Neuron (in vitro differentiated cells): ENCODE measurements around the gene TNNC1.

Experiments used
- H2AFZ ChIP-seq: one replicate; pipeline ENCODE4 v1.6.1; 2013; ENCODE audit warnings: low read depth, mild to moderate bottlenecking, inconsistent platforms, low read length, moderate library complexity
- H3K27me3 ChIP-seq: one replicate; pipeline ENCODE4 v1.6.1; 2013; ENCODE audit warnings: low read length; ENCODE audit not compliant: insufficient read depth
- H3K36me3 ChIP-seq: one replicate; pipeline ENCODE4 v1.6.1; 2013; ENCODE audit warnings: low read length; ENCODE audit not compliant: insufficient read depth
- H3K4me1 ChIP-seq: one replicate; pipeline ENCODE4 v1.6.1; 2013; ENCODE audit warnings: low read length; ENCODE audit not compliant: insufficient read depth
- H3K4me3 ChIP-seq: 2 replicates; pipeline ENCODE4 v1.5.1; 2013; ENCODE audit warnings: mild to moderate bottlenecking, low read length, moderate library complexity
- H3K9me3 ChIP-seq: one replicate; pipeline ENCODE4 v1.6.1; 2013; ENCODE audit warnings: low read length

TNNC1 gene

GRCh38 chr3:52439426-52440248 is 14.2 kb downstream of the TNNC1 start:
- Histone ChIP-seq H3K36me3 (no peaks in the 10 kb centered on the region), H3K9me3 (no peaks in the 10 kb centered on the region), H3K27me3 (peaks cover 16% of the 10 kb centered on the region), H3K4me1 (peaks cover 2% of the 10 kb centered on the region), H2AFZ (no peak overlapping the region), H3K4me3 (no peak overlapping the region)

GRCh38 chr3:52438579-52439425 is 15.0 kb downstream of the TNNC1 start:
- Histone ChIP-seq H3K27me3 (peaks cover 7% of the 10 kb centered on the region), H3K4me3 (no peak overlapping the region), H3K4me1 (peaks cover 6% of the 10 kb centered on the region), H3K36me3 (no peaks in the 10 kb centered on the region), H2AFZ (no peak overlapping the region), H3K9me3 (no peaks in the 10 kb centered on the region)

- H3K4me1 ChIP-seq: peaks cover 12% of the 10 kb centered on the region
- no peaks in the 10 kb centered on the region for H3K9me3 ChIP-seq
- H3K4me3 ChIP-seq: no peak overlapping the region
- no peaks in the 10 kb centered on the region for H3K36me3 ChIP-seq
- H3K27me3 ChIP-seq: peaks cover 3% of the 10 kb centered on the region
- H2AFZ ChIP-seq: no peak overlapping the region
Measured at GRCh38 chr3:52438104-52438376, 15.8 kb downstream of the TNNC1 start.

GRCh38 chr3:52437326-52438103 is 16.3 kb downstream of the TNNC1 start:
- H3K4me1 ChIP-seq: peaks cover 18% of the 10 kb centered on the region

GRCh38 chr3:52436500-52437149 is 17.2 kb downstream of the TNNC1 start:
- Histone ChIP-seq H3K27me3 (peaks cover 3% of the 10 kb centered on the region), H3K4me3 (no peak overlapping the region), H3K4me1 (peaks cover 21% of the 10 kb centered on the region), H2AFZ (no peak overlapping the region), H3K9me3 (no peaks in the 10 kb centered on the region), H3K36me3 (no peaks in the 10 kb centered on the region)

More at GRCh38 chr3:52437326-52438103, 16.3 kb downstream of the TNNC1 start:
- H3K4me3 ChIP-seq: no peak overlapping the region
- H2AFZ ChIP-seq: no peak overlapping the region
- H3K27me3 ChIP-seq: peaks cover 3% of the 10 kb centered on the region
- no peaks in the 10 kb centered on the region for H3K9me3 ChIP-seq
- H3K36me3 ChIP-seq: no peaks in the 10 kb centered on the region

- Histone ChIP-seq H3K27me3 (peaks cover 3% of the 10 kb centered on the region), H3K9me3 (no peaks in the 10 kb centered on the region), H2AFZ (no peak overlapping the region), H3K4me1 (peaks cover 21% of the 10 kb centered on the region), H3K36me3 (no peaks in the 10 kb centered on the region), H3K4me3 (no peak overlapping the region)
Measured at GRCh38 chr3:52435246-52436101, 18.4 kb downstream of the TNNC1 start.

- Histone ChIP-seq H3K27me3 (peaks cover 3% of the 10 kb centered on the region), H3K36me3 (no peaks in the 10 kb centered on the region), H3K9me3 (no peaks in the 10 kb centered on the region), H3K4me3 (no peak overlapping the region), H3K4me1 (peaks cover 21% of the 10 kb centered on the region), H2AFZ (no peak overlapping the region)
Measured at GRCh38 chr3:52434491-52435115, 19.2 kb downstream of the TNNC1 start.

GRCh38 chr3:52433996-52434479 is 19.8 kb downstream of the TNNC1 start:
- Histone ChIP-seq H3K36me3 (no peaks in the 10 kb centered on the region), H3K4me1 (peaks cover 21% of the 10 kb centered on the region), H2AFZ (peak overlapping the region; percentile 33), H3K9me3 (no peaks in the 10 kb centered on the region), H3K27me3 (peaks cover 3% of the 10 kb centered on the region), H3K4me3 (no peak overlapping the region)

GRCh38 chr3:52433328-52433995 is 20.4 kb downstream of the TNNC1 start:
- Histone ChIP-seq H3K27me3 (peaks cover 3% of the 10 kb centered on the region), H2AFZ (peak overlapping the region; percentile 33), H3K9me3 (no peaks in the 10 kb centered on the region), H3K36me3 (no peaks in the 10 kb centered on the region), H3K4me1 (peaks cover 21% of the 10 kb centered on the region), H3K4me3 (no peak overlapping the region)

GRCh38 chr3:52432691-52433141 is 21.1 kb downstream of the TNNC1 start:
- Histone ChIP-seq H3K9me3 (no peaks in the 10 kb centered on the region), H3K4me3 (no peak overlapping the region), H3K4me1 (peaks cover 21% of the 10 kb centered on the region), H2AFZ (no peak overlapping the region), H3K36me3 (no peaks in the 10 kb centered on the region), H3K27me3 (no peaks in the 10 kb centered on the region)

- Histone ChIP-seq H3K4me1 (peaks cover 21% of the 10 kb centered on the region), H3K4me3 (no peak overlapping the region), H3K27me3 (no peaks in the 10 kb centered on the region), H3K36me3 (no peaks in the 10 kb centered on the region), H2AFZ (no peak overlapping the region), H3K9me3 (no peaks in the 10 kb centered on the region)
Measured at GRCh38 chr3:52432225-52432624, 21.6 kb downstream of the TNNC1 start.
